Glomerular endothelial cell (primary cell): Measurements from ENCODE around the gene KDF1. TPM values are rescaled to one million over a fixed set of nuclear protein-coding genes. Genes with fewer than 3 reads are reported as not detected.
"Not testable (repeated sequence)": the region's sequence is repeated elsewhere in the genome, so short reads cannot be mapped to it uniquely, and the experiment has no call there.

Experiments used
- DNase-seq: peaks from one replicate; pipeline ENCODE4 v3.0.0-alpha.2; 2011; ENCODE audit warnings: low read depth, low spot score; ENCODE audit errors: extremely low read depth
- total RNA-seq: library from RNA; depleted of rRNA; stranded (reverse); fragments of >200 nt; gene quantifications from 2 replicates; pipeline ENCODE4 v1.2.3, GENCODE V29; 2015

KDF1 gene
- total RNA-seq, 1 donor from 2014 or later: not detected

DNA sequence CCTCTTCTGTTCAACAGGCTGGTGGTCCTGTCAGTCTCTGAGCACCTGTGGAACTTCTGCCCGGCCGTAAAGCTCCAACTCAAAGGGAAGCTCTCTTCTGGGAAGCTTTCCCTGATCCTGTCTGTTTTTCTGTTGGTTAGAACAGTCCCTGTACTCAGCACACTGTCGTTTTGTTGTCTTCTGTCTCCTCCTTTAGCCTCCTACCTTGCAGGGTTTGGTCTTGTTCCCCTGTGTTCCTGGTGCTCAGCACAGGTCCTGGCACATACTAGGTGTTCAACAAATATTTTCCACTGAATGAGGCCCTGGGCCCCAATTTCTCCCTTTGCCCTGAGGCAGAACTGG, 328 bp upstream of the KDF1 start:
- no peak for DNase-seq

DNA sequence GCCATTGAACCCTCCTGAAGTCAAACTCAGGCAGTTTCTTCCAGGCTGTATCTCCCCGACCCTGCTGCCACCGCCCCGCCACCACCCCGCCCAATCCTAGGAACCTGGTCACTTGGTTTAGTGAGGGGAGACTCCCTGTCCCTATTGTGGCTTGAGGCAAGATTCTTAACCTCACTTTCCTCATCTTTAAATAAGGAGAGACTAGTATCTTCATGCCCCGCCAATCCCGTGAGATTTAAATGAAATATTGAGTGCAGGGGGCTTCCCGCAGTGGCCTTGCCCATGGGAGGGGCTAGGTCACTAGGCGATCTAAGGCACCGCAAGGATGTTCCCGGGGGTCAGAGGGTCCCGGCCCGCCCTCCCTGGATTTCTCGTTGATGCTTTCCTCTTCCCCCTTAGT, 998 bp downstream of the KDF1 start:
- no peak for DNase-seq

DNA sequence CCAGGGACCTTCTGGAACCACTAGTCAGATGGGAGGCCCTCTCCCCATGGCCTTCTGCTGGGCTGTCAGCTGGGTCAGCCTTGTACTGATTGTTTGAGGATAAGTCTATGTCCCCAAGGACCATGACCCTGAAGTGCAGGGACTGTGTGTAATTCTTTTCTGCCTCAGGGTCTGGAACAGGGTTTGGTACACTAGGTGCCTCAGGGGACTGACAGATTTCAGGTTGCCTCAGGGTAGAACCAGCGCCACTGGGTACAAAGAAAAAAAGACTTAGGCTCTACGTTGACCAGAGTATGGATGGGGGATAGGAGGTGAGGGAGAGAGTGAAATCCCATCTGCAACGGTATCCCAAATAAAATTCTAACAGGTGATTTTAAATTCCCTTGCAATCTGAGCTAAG, 3.0 kb downstream of the KDF1 start:
- no peak for DNase-seq

DNA sequence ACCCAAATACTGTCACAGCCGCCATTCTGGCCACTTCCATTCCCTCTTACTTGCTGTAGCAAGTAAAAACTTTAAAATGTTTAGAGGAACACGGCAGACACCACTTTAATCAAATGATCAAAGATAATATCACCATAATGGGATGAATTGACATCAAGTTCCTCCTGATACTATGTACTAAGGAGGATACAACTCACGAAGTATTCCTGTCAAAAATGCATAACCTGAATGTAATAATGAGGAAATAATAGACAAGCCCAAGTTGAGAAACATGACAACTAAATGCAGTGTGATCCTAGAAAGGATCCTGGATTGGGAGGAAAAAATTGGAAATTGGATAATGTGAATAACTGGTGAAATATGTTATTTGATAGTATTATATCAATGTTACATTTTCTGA, 3.9 kb downstream of the KDF1 start:
- DNase-seq: no peak

- DNase-seq: no peak
These were observed 6.9 kb downstream of the KDF1 start for GRCh38 chr1:26953374-26953773.

GRCh38 chr1:26951821-26952497, 8.3 kb downstream of the KDF1 start:
- no peak for DNase-seq

GRCh38 chr1:26951216-26951615, 9.1 kb downstream of the KDF1 start:
- no peak for DNase-seq

DNA sequence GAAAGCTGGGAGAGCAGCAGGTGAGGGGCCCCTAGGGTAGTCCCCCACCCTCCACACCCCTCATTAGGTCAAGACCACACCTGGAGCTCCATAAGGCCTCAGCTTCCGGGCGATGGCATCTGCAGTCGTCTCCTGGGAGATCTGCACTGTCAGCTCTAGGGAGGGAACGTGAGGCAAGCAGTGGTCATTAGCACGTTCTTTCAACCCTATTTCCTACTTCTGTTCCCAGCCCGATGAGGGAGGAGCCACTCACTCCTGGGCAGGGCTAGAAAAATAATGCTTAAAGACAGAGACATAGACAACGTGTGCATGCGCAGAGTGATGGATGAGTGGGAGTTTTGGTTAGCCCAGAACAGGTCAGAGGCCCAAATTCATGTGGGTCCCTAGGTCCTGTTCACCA, 9.7 kb downstream of the KDF1 start:
- DNase-seq: no peak

- no peak for DNase-seq
These were observed 10.3 kb downstream of the KDF1 start for GRCh38 chr1:26949926-26950319.

- DNase-seq: no peak
These were observed 10.9 kb downstream of the KDF1 start for GRCh38 chr1:26949266-26949925.

DNA sequence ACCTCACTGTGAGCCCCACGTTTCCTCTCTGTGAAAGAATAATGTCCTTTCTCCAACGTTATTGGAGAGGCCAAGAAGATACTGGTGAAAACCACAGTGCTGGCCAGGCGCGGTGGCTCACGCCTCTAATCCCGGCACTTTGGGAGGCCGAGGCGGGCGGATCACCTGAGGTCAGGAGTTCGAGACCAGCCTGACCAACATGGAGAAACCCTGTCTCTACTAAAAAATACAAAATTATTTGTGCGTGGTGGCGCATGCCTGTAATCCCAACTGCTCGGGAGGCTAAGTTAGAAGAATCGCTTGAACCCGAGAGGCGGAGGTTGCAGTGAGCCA, 11.6 kb downstream of the KDF1 start:
- not testable (repeated sequence) for DNase-seq

- no peak for DNase-seq
These were observed 14.0 kb downstream of the KDF1 start for GRCh38 chr1:26946270-26946669.

DNA sequence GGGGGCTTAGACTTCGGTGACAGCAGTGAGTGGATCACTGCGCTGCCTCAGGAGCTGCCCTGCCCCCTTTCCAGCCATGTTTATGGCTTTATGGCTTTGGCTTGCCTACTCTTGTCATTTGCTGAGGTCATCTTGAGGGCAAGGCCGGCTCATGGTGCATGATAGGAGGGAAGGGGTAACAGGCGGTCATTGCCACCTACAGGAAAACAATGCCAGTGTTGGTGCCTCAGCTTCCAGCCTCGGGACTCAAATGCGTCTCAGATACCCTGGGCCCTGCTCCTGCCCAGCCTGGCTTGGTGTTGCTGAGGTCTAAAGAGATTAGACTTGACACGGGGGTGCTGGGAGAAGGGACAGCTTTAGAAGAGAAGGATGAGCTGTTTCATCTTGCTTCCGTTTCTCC, 14.5 kb downstream of the KDF1 start:
- no peak for DNase-seq

DNA sequence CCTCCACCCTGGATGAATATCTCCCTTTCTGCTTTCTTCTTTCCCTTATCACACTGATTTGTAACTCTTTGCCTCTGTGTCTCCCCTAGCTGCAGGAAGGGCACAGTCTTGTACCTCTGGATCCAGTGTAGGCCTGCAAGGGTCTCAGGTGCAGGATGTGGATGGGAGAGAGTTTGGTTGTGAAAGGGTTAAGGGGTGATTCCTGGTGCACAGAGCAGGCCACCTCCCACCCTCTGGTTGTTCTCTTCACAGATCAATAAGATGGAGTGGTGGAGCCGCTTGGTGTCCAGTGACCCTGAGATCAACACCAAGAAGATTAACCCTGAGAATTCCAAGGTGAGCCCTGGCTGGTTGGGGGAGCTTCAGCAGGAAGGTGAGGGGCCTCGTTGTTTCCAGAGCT, 15.1 kb downstream of the KDF1 start:
- DNase-seq: no peak

DNA sequence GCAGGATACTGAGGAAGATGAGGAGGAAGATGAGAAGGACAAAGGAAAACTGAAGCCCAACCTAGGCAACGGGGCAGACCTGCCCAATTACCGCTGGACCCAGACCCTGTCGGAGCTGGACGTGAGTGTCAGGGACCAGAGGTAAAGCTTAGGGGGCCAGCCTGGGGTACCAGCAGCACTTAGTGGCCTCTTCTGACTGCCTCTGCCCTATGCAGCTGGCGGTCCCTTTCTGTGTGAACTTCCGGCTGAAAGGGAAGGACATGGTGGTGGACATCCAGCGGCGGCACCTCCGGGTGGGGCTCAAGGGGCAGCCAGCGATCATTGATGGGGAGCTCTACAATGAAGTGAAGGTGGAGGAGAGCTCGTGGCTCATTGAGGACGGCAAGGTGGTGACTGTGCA, 17.6 kb downstream of the KDF1 start:
- DNase-seq: no peak

DNA sequence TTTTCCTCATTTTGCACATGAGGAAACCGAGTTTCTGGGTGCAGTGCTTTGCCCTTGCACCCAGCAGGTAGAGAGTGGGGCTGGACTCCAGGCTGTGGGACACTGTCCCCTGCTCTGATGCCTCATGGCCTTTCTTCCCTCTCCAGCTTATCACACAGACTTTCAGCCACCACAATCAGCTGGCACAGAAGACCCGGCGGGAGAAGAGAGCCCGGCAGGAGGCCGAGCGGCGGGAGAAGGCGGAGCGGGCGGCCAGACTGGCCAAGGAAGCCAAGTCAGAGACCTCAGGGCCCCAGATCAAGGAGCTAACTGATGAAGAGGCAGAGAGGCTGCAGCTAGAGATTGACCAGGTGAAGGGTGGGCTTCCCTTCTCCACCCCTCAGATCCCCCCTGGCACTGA, 19.0 kb downstream of the KDF1 start:
- DNase-seq: no peak

DNA sequence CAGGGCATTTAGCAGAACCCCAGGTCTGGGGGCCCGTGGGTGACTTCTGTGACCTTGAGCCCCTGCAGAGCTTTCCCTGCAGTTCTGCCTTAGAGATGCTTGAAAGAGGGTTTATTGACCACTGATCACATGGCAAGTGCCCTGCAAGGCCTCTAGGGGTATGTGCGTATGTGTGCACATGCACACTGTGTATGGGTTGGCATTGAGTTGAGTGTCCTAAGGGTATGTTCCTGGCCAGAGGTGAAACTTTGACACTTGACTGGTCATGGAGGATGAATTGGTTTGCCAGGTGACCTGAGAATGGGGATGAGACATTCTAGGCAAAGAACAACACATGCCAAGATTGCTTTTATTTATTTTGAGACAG, 21.6 kb downstream of the KDF1 start:
- no peak for DNase-seq

- DNase-seq: no peak
These were observed 22.1 kb downstream of the KDF1 start for GRCh38 chr1:26938004-26938658.

GRCh38 chr1:26936823-26937222, 23.4 kb downstream of the KDF1 start:
- no peak for DNase-seq

DNA sequence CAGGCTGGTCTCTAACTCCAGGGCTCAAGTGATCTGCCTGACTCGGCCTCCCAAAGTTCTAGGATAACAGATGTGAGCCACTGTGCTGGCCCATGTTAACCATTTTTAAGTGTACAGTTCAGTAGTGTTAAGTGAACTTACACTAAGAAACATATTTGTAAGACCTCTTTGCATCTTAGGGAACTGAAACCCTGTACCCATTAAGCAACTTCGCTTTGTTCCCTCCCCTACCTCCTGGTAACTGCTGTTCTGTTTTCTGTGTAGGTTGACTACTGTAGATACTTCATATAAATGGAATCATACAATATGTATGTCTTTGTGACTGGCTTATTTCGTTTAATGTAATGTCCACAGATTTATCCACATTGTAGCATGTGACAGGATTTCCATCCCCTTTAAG, 27.7 kb downstream of the KDF1 start:
- DNase-seq: no peak

GRCh38 chr1:26923711-26924110, 36.6 kb downstream of the KDF1 start:
- DNase-seq: peak; percentile 57

DNA sequence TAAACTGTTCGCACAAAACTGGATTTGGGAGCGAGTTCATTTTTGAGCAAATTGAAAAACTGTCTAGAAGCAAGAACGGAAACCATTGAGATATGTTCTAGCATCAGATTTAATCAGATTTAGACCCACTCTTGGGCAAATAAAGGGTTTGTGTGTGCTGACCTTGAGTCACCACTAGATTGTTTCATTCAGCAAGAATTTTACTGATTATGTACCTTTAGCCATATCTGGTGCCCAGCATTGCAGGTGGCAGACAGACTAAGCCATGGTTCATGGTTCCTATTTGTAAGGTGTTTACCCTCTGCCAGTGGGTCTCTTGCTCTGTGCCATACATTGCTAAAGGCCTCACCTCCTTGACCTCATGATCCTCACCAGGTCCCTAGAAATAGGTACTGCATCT, 37.4 kb downstream of the KDF1 start:
- DNase-seq: no peak

GRCh38 chr1:26922431-26922729, 37.9 kb downstream of the KDF1 start:
- DNase-seq: no peak
